Gastroesophageal sphincter (tissue), 4 donors: ENCODE measurements around the gene NHLRC2. TPM values are rescaled to one million over a fixed set of nuclear protein-coding genes. Genes with fewer than 3 reads are reported as not detected.

ENCODE experiments used
- ATAC-seq: fragments of 150-250 bp; one replicate; pipeline ENCODE4 v1.9.1; 2016; ENCODE audit warnings: mild to moderate bottlenecking, moderate library complexity
- H3K27ac ChIP-seq, 4 donors: fragments of 200-600 bp; sonication (generic) in 3 of 4; 1 replicate in 3 of 4; 2 replicates in 1 of 4; pipeline ENCODE4 v1.5.1; 2016 to 2019
- H3K27me3 ChIP-seq: fragments of 200-600 bp; sonication (generic); one replicate; pipeline ENCODE4 v1.5.1; 2019
- H3K36me3 ChIP-seq, 2 donors: fragments of 200-600 bp; sonication (generic); one replicate each; pipeline ENCODE4 v1.5.1; 2019; ENCODE audit warnings: control low read depth in 1 of 2
- H3K4me1 ChIP-seq, 3 donors: fragments of 200-600 bp; sonication (generic); 1 replicate in 2 of 3; 2 replicates in 1 of 3; pipeline ENCODE4 v1.5.1; 2016 to 2019; ENCODE audit warnings: control low read depth in 2 of 3
- H3K4me3 ChIP-seq, 2 donors: fragments of 200-600 bp; sonication (generic); one replicate each; pipeline ENCODE4 v1.5.1; 2019; ENCODE audit warnings: mild to moderate bottlenecking in 1 of 2, moderate library complexity in 1 of 2
- H3K9me3 ChIP-seq, 3 donors: fragments of 200-600 bp; sonication (generic); one replicate each; pipeline ENCODE4 v1.5.1; 2017 to 2019; ENCODE audit warnings: control low read depth in 2 of 3
- CTCF ChIP-seq, 4 experiments: fragments of 200-600 bp in 2 of 4; fragments of 450-650 bp in 2 of 4; sonication (generic) in 1 of 4; IDR thresholded peaks; one replicate each; pipeline ENCODE4 v1.5.1; 2017 to 2019; ENCODE audit warnings: antibody characterized with exemption in 4 of 4, mild to moderate bottlenecking in 2 of 4, moderate library complexity in 2 of 4
- EP300 ChIP-seq: sonication (generic); formaldehyde crosslinking; IDR thresholded peaks from one replicate; pipeline ENCODE4 v1.6.1; 2017; ENCODE audit warnings: antibody characterized with exemption, mild to moderate bottlenecking
- POLR2A ChIP-seq, 2 donors: fragments of 450-650 bp; IDR thresholded peaks; one replicate each; pipeline ENCODE4 v1.6.1; 2017; ENCODE audit warnings: antibody characterized with exemption in 2 of 2, mild to moderate bottlenecking in 2 of 2, moderate library complexity in 1 of 2
- POLR2AphosphoS5 ChIP-seq: sonication (generic); formaldehyde crosslinking; IDR thresholded peaks from one replicate; pipeline ENCODE4 v1.6.1; 2017; ENCODE audit warnings: antibody characterized with exemption
- WGBS, 2 donors: methylation state at CpG; one replicate each; pipeline ENCODE4 v1.1.5; 2018; ENCODE audit warnings: low coverage in 1 of 2; 5-methylcytosine and 5-hydroxymethylcytosine counted together
- total RNA-seq, 4 donors: library from RNA; depleted of rRNA; stranded (reverse); fragments of >200 nt; gene quantifications; one replicate each; pipeline ENCODE4 v1.1.0, GENCODE V29; 2016

NHLRC2 gene
- total RNA-seq, 4 donors from 2014 or later, result 41.2 to 80.9 (median 62.1) TPM

- ATAC-seq, result no peak
- peaks cover 0 to 20% of the 10 kb centered on the region in 2 donors for H3K36me3 ChIP-seq
- H3K27me3 ChIP-seq, result no peaks in the 10 kb centered on the region
- no peaks in the 10 kb centered on the region for H3K9me3 ChIP-seq
- 44 to 46% methylated on average over 3 of the region's 3 CpGs for WGBS, 2 donors
- H3K27ac ChIP-seq, result no peak overlapping the region
- H3K4me1 ChIP-seq, result peaks cover 0 to 18% (median 4%) of the 10 kb centered on the region in 3 donors
- TF ChIP-seq POLR2AphosphoS5 (no peak), POLR2A (IDR thresholded peaks at IDR 0.05) (no peak), CTCF (IDR thresholded peaks at IDR 0.05) (no peak), EP300 (no peak)
- no peak overlapping the region for H3K4me3 ChIP-seq
Observed at GRCh38 chr10:113865901-113866300, 11.4 kb downstream of the NHLRC2 start.

- Histone ChIP-seq H3K9me3 (no peaks in the 10 kb centered on the region), H3K4me1 (peaks cover 0 to 18% (median 4%) of the 10 kb centered on the region in 3 donors), H3K36me3 (peaks cover 0 to 12% of the 10 kb centered on the region in 2 donors), H3K4me3 (no peak overlapping the region), H3K27me3 (no peaks in the 10 kb centered on the region), H3K27ac (no peak overlapping the region)
- TF ChIP-seq CTCF (IDR thresholded peaks at IDR 0.05) (no peak), EP300 (no peak), POLR2AphosphoS5 (no peak), POLR2A (IDR thresholded peaks at IDR 0.05) (no peak)
- no peak for ATAC-seq
- 92 to 93% methylated on average over 5 of the region's 5 CpGs for WGBS, 2 donors
Observed at GRCh38 chr10:113866551-113867394, 12.3 kb downstream of the NHLRC2 start.

GRCh38 chr10:113867904-113868303, 13.4 kb downstream of the NHLRC2 start:
- no peak for ATAC-seq
- TF ChIP-seq CTCF (IDR thresholded peaks at IDR 0.05) (no peak), POLR2AphosphoS5 (no peak), POLR2A (IDR thresholded peaks at IDR 0.05) (no peak), EP300 (no peak)
- WGBS, 2 donors, result 100% methylated on average over 4 of the region's 4 CpGs; no CpG with 5 or more reads in 1 of the 2 donors

GRCh38 chr10:113869789-113870188, 15.3 kb downstream of the NHLRC2 start:
- Histone ChIP-seq H3K27me3 (no peaks in the 10 kb centered on the region), H3K4me3 (no peak overlapping the region), H3K27ac (no peak overlapping the region), H3K36me3 (peaks cover 0 to 3% of the 10 kb centered on the region in 2 donors), H3K4me1 (peaks cover 0 to 18% (median 4%) of the 10 kb centered on the region in 3 donors), H3K9me3 (peaks cover 0 to 17% (median 0%) of the 10 kb centered on the region in 3 donors)
- WGBS, 2 donors, result 83 to 97% methylated on average over 2 of the region's 2 CpGs
- TF ChIP-seq CTCF (IDR thresholded peaks at IDR 0.05) (no peak), POLR2AphosphoS5 (no peak), EP300 (no peak), POLR2A (IDR thresholded peaks at IDR 0.05) (no peak)
- ATAC-seq, result no peak

More at GRCh38 chr10:113867904-113868303, 13.4 kb downstream of the NHLRC2 start:
- peaks cover 0 to 18% (median 4%) of the 10 kb centered on the region in 3 donors for H3K4me1 ChIP-seq
- H3K4me3 ChIP-seq, result no peak overlapping the region
- peaks cover 0 to 11% (median 0%) of the 10 kb centered on the region in 3 donors for H3K9me3 ChIP-seq
- no peak overlapping the region for H3K27ac ChIP-seq
- H3K27me3 ChIP-seq, result no peaks in the 10 kb centered on the region
- peaks cover 0 to 10% of the 10 kb centered on the region in 2 donors for H3K36me3 ChIP-seq
